K562 (cell line): ENCODE measurements around the gene AGPAT4. TPM values are rescaled to one million over a fixed set of nuclear protein-coding genes. Genes with fewer than 3 reads are reported as not detected.

Source experiments
- ATAC-seq: fragments of 200-7000 bp; cut with Tn5 transposase; 3 replicates; pipeline ENCODE4 v1.9.1; 2020; ENCODE audit warnings: moderate library complexity
- BruUV-seq: library from RNA; stranded (reverse); fragments of 400-500 nt; replicated peaks from 2 replicates; lab custom pipeline; 2021; lab: Mats Ljungman, UMichigan
- CTCF ChIA-PET: fragments of 300-600 bp; formaldehyde crosslinking; extraction: SDS; loops from one replicate; lab custom pipeline; 2021; ENCODE audit warnings: low intra/inter-chr PET ratio; lab: Yijun Ruan, JAX
- POLR2A ChIA-PET: fragments of 300-600, 350-650 bp; sonication (Branson Sonifier 250); formaldehyde crosslinking; extraction: SDS; loops from one replicate; lab custom pipeline; 2021; ENCODE audit warnings: antibody characterized with exemption, inconsistent platforms; lab: Yijun Ruan, JAX
- DNase-seq, 4 experiments: peaks; one replicate each; pipeline versions ENCODE4 v3.0.0 to v3.0.0-alpha.2; 2011 to 2018; ENCODE audit warnings: low spot score in 3 of 4, mixed read lengths in 3 of 4; ENCODE audit errors: extremely low read depth in 1 of 4
- FAIRE-seq: peaks from 2 replicates; lab custom pipeline; 2011; peaks lifted over from hg19 to GRCh38; lab: Jason Lieb, UNC
- H2AFZ ChIP-seq: 2 replicates; pipeline ENCODE4 v1.6.0; 2011; ENCODE audit warnings: low read depth, low read length, control low read depth, inconsistent platforms
- H3K27ac ChIP-seq: fragments of 200-600 bp; 3 replicates; pipeline ENCODE4 v1.8.0; 2011; ENCODE audit warnings: low read depth, mild to moderate bottlenecking, control low read depth, inconsistent platforms, low read length, moderate library complexity, mixed read lengths; ENCODE audit errors: extremely low read depth
- H3K27me3 ChIP-seq, 2 experiments: fragments of 300-600 bp in 1 of 2; 2 replicates in 1 of 2; 3 replicates in 1 of 2; pipeline versions ENCODE4 v1.6.0 to v1.8.0; 2011; ENCODE audit warnings: inconsistent platforms in 2 of 2, low read length in 2 of 2, mild to moderate bottlenecking in 1 of 2, mixed read lengths in 1 of 2, moderate library complexity in 1 of 2; ENCODE audit not compliant: control insufficient read depth in 2 of 2, insufficient read depth in 2 of 2
- H3K36me3 ChIP-seq: fragments of 300-600 bp; 3 replicates; pipeline ENCODE4 v1.8.0; 2011; ENCODE audit warnings: mild to moderate bottlenecking, low read length, inconsistent platforms; ENCODE audit not compliant: control insufficient read depth, insufficient read depth
- H3K4me1 ChIP-seq, 2 experiments: fragments of 200-600 bp in 1 of 2; replicated peaks in 1 of 2; 2 replicates in 1 of 2; 3 replicates in 1 of 2; pipeline versions ENCODE4 v1.5.1 to v1.8.0; 2011; ENCODE audit warnings: inconsistent platforms in 2 of 2, low read length in 2 of 2, mild to moderate bottlenecking in 1 of 2, mixed read lengths in 1 of 2, moderate library complexity in 1 of 2; ENCODE audit not compliant: control insufficient read depth in 2 of 2, insufficient read depth in 2 of 2
- H3K4me2 ChIP-seq: 2 replicates; pipeline ENCODE4 v1.6.1; 2011; ENCODE audit warnings: low read length, control low read depth, inconsistent platforms, mixed read lengths; ENCODE audit not compliant: insufficient read depth
- H3K4me3 ChIP-seq: fragments of 200-600 bp; sonication (generic), shearing (Covaris generic); 2 replicates; pipeline ENCODE4 v1.5.1; 2016; ENCODE audit warnings: control low read depth, inconsistent platforms
- H3K79me2 ChIP-seq: fragments of 200-600 bp; 3 replicates; pipeline ENCODE4 v1.8.0; 2011; ENCODE audit warnings: low read length, inconsistent platforms; ENCODE audit not compliant: control insufficient read depth, insufficient read depth
- H3K9ac ChIP-seq, 2 experiments: 2 replicates each; pipeline versions ENCODE4 v1.6.0 to v1.6.1; 2011; ENCODE audit warnings: low read depth in 2 of 2, low read length in 2 of 2, control low read depth in 1 of 2, inconsistent platforms in 1 of 2, mild to moderate bottlenecking in 1 of 2, mixed read lengths in 1 of 2; ENCODE audit not compliant: insufficient read depth in 1 of 2
- H3K9me1 ChIP-seq: one replicate; pipeline ENCODE4 v1.6.0; 2011; ENCODE audit warnings: inconsistent platforms, mild to moderate bottlenecking, low read length, moderate library complexity; ENCODE audit not compliant: control insufficient read depth, insufficient read depth
- H3K9me3 ChIP-seq: replicated peaks from 2 replicates; pipeline ENCODE4 v1.5.1; 2011; ENCODE audit warnings: low read depth, low read length, inconsistent platforms; ENCODE audit not compliant: control insufficient read depth, insufficient read depth
- H4K20me1 ChIP-seq: replicated peaks from 2 replicates; pipeline ENCODE4 v1.6.1; 2011; ENCODE audit warnings: low read length, inconsistent platforms, mixed read lengths; ENCODE audit not compliant: control insufficient read depth, insufficient read depth
- ATF7 ChIP-seq: fragments of 450-650 bp; IDR thresholded peaks from 2 replicates; pipeline ENCODE4 v1.7.1; 2014; ENCODE audit warnings: mild to moderate bottlenecking, moderate library complexity
- C11orf30 ChIP-seq: fragments of 450-650 bp; IDR thresholded peaks from 2 replicates; pipeline ENCODE4 v1.6.1; 2016; ENCODE audit warnings: low read depth, mild to moderate bottlenecking
- CREB3L1 ChIP-seq: fragments of 450-650 bp; IDR thresholded peaks from 2 replicates; pipeline ENCODE4 v1.6.1; 2014; ENCODE audit warnings: low read depth, mild to moderate bottlenecking, moderate library complexity, borderline replicate concordance
- JUND ChIP-seq, 2 experiments: IDR thresholded peaks; 2 replicates in 1 of 2; 3 replicates in 1 of 2; pipeline ENCODE4 v1.6.1; 2011; ENCODE audit warnings: borderline replicate concordance in 2 of 2, low read depth in 2 of 2, low read length in 2 of 2, improper control_type of control experiment in 1 of 2, missing biosample characterization in 1 of 2, missing genetic modification characterization in 1 of 2, missing genetic modification reagents in 1 of 2
- MECOM ChIP-seq: fragments of 250-450 bp; sonication (Bioruptor Pico); IDR thresholded peaks from 2 replicates; pipeline ENCODE4 v1.8.0; 2022; ENCODE audit warnings: inconsistent platforms
- NCOR1 ChIP-seq: fragments of 450-650 bp; IDR thresholded peaks from 2 replicates; pipeline ENCODE4 v1.6.1; 2016; ENCODE audit warnings: mild to moderate bottlenecking, moderate library complexity
- NEUROD1 ChIP-seq: fragments of 150-350 bp; IDR thresholded peaks from 2 replicates; pipeline ENCODE4 v1.6.1; 2014; ENCODE audit warnings: borderline replicate concordance, low read length, low read depth; ENCODE audit not compliant: partially characterized antibody
- U2AF2 ChIP-seq: fragments of 200-400 bp; formaldehyde crosslinking; optimal IDR thresholded peaks from 2 replicates; pipeline ENCODE3; 2017; ENCODE audit warnings: low read depth, mild to moderate bottlenecking, low read length
- ZHX1 ChIP-seq: fragments of 150-350 bp; conservative IDR thresholded peaks from 2 replicates; pipeline ENCODE4 v1.6.1; 2014; ENCODE audit warnings: low read length
- ZNF561 ChIP-seq: fragments of 450-650 bp; formaldehyde crosslinking; conservative IDR thresholded peaks from 2 replicates; pipeline ENCODE4 v1.4.0; 2020; ENCODE audit warnings: mild to moderate bottlenecking, moderate library complexity
- ZNF655 ChIP-seq: fragments of 250-450 bp; sonication (Bioruptor Pico); IDR thresholded peaks from 2 replicates; pipeline ENCODE4 v1.5.0; 2021
- ZNF79 ChIP-seq: fragments of 250-450 bp; sonication (Bioruptor Pico); IDR thresholded peaks from 2 replicates; pipeline ENCODE4 v1.4.0; 2020; ENCODE audit warnings: low read depth, mild to moderate bottlenecking, moderate library complexity
- WGBS: fragments of 100-300 bp; shearing (Covaris generic); methylation state at CpG from one replicate; pipeline ENCODE4 v1.1.6; 2016; ENCODE audit warnings: low coverage, mixed read lengths; ENCODE audit not compliant: insufficient coverage; ENCODE audit errors: missing lambda C conversion rate; 5-methylcytosine and 5-hydroxymethylcytosine counted together
- in situ Hi-C: fragments of 300-500 bp; cut with MboI; formaldehyde crosslinking; loops from 4 replicates; pipeline ENCODE4 v1.15.0; 2018; ENCODE audit warnings: inconsistent platforms, mixed read lengths
- intact Hi-C: fragments of 100-400 bp; cut with micrococcal nuclease; formaldehyde crosslinking; loops from 2 replicates; pipeline ENCODE4 v1.14.2; 2022
- polyA plus RNA-seq, 8 experiments: library from polyadenylated mRNA; depleted of rRNA in 4 of 8; stranded (reverse) in 5 of 8; unstranded in 3 of 8; fragments of >200 nt; fragmentation: Nextera tagmentation in 2 of 8; fragmentation: Illumina TruSeq in 1 of 8; extraction: Ambion mirVana in 2 of 8; extraction: Trizol in 1 of 8; gene quantifications; 2 replicates each; pipeline versions ENCODE4 v1.2.1 to v1.2.3, GENCODE V29; 2011 to 2014; ENCODE audit warnings: inconsistent platforms in 1 of 8, missing spikeins in 1 of 8
- total RNA-seq, 7 experiments: library from RNA; depleted of rRNA in 6 of 7; stranded (reverse); fragments of >200 nt in 6 of 7; fragmentation: Illumina TruSeq in 2 of 7; extraction: Trizol in 2 of 7; gene quantifications; 2 replicates each; pipeline versions ENCODE4 v1.2.1 to v1.2.3, GENCODE V29; 2011 to 2021; ENCODE audit warnings: low replicate concordance in 1 of 7
- TF ChIP-seq, protein P1 (sequence below): sonication (generic); formaldehyde crosslinking; IDR thresholded peaks from 2 replicates; pipeline ENCODE4 v1.8.0; 2022; ENCODE audit warnings: missing genetic modification reagents, mild to moderate bottlenecking, moderate library complexity, borderline replicate concordance

AGPAT4 gene
- total and polyA plus RNA-seq, 9 of the 15 experiments (the other 6 are each of a cell fraction or from before 2014, with no cell fraction given), result 2.2 to 15.0 (median 5.7) TPM

- TF ChIP-seq CREB3L1, result no peak
- no peak for TF ChIP-seq C11orf30
- no peak for TF ChIP-seq ZNF561 (CRISPR knock-in tag)
- TF ChIP-seq ATF7, result no peak
- TF ChIP-seq NEUROD1, result no peak
- TF ChIP-seq ZHX1, result no peak
- TF ChIP-seq U2AF2, result no peak
Measured at GRCh38 chr6:161117308-161117707, 156.6 kb downstream of the AGPAT4 start (continued).

GRCh38 chr6:161116554-161116953 lies 157.3 kb downstream of the AGPAT4 start:
- in situ Hi-C loops (no loop called here), intact Hi-C loops (no loop called here)
- Histone ChIP-seq H3K27ac (no peak overlapping the region), H3K9me1 (no peaks in the 10 kb centered on the region), H3K36me3 (peaks cover 95% of the 10 kb centered on the region), H3K79me2 (no peaks in the 10 kb centered on the region), H2AFZ (no peak overlapping the region), H3K4me1 (no peaks in the 10 kb centered on the region; a peak in 1 of 5 replicates), H3K9me3 (no peaks in the 10 kb centered on the region; the same call in 1 of the 2 replicates), H3K27me3 (no peaks in the 10 kb centered on the region), H3K9ac (no peak overlapping the region), H3K4me2 (no peak overlapping the region), H4K20me1 (no peaks in the 10 kb centered on the region), H3K4me3 (no peak overlapping the region)
- ATAC-seq (peak; percentile 35; the same call in 2 of the 3 replicates), FAIRE-seq (no peak), DNase-seq (no peak)
- no TSS peak for BruUV-seq
- ChIA-PET POLR2A (interaction anchor here (1.8 kb wide), 1 partner anchor 10 kb away, joined by 4 read pairs; no protein-coding TSS in a partner anchor), CTCF (no interaction called here)
- 85% methylated on average over 4 of the region's 4 CpGs for WGBS
- TF ChIP-seq, protein P1, sequence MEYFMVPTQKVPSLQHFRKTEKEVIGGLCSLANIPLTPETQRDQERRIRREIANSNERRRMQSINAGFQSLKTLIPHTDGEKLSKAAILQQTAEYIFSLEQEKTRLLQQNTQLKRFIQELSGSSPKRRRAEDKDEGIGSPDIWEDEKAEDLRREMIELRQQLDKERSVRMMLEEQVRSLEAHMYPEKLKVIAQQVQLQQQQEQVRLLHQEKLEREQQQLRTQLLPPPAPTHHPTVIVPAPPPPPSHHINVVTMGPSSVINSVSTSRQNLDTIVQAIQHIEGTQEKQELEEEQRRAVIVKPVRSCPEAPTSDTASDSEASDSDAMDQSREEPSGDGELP (CRISPR knock-in tag), result no peak
- TF ChIP-seq NCOR1 (no peak), JUND (IDR thresholded peaks at IDR 0.05; ENCODE audit: borderline replicate concordance, low read depth, low read length) (no peak), JUND (tag; IDR thresholded peaks at IDR 0.05; ENCODE audit: borderline replicate concordance, low read depth, low read length) (no peak), ZNF655 (no peak), MECOM (CRISPR knock-in tag) (no peak), ZNF79 (CRISPR knock-in tag) (no peak)
